GM21360 (cell line): ENCODE results near the gene TPST2.
A peak's percentile ranks its signal among the peaks of the same experiment; 100 is the strongest.
"Not testable (repeated sequence)": the region's sequence is repeated elsewhere in the genome, so short reads cannot be mapped to it uniquely, and the experiment has no call there.

ENCODE experiments used
- ATAC-seq: cut with Tn5 transposase; IDR thresholded peaks from one replicate; pipeline ENCODE4 v1.9.1; 2021; ENCODE audit warnings: mild to moderate bottlenecking, moderate library complexity; ENCODE audit not compliant: unreplicated experiment

The TPST2 gene

DNA sequence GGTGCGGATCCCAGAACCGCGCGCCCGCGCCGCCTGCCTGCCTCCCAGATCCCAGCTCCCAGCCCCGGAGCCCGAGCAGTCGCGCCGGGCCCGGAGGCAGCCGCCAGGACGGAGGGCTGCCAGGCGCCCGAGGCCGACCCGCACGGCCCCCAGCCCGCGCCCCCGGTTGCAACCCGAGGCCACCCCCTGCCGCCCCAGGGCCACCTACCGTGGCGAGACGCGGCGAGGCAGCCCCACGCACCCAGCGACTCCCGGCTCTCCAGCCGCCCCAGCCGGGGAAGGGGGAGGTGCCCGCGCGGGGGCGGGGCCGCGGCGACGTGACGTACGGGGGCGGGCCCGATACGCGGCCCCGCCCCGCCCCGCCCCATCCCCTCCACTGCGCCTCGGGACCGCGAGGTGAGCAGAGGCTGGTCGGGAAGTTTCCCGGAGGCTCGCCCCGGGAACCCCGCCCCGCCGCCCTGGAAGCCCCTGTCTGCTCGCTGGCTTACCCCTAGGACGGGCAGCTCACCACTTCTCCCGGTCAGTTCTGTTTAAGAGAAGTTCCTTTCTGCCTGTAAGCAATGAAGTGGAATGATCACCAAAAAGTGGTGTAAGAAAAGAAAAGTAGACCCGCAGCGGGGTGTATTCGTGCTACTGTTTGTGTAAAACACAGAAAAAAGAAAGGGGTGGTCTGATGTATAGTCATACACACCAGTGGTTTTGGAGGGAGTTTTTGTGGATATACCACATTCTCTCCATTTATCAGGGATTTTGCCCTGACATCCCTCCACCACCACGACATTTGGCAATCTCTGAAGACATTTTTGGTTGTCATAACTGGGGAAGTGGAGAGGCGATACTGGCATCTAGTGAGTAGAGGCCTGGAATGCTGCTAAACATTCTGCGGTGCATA is at the start of gene TPST2:
TPST2 (minus strand) TSS at position 288 of the 892 bp plus-strand sequence. CDS start 48,502 bp downstream, outside the sequence.
- peak; percentile 53 for ATAC-seq

DNA sequence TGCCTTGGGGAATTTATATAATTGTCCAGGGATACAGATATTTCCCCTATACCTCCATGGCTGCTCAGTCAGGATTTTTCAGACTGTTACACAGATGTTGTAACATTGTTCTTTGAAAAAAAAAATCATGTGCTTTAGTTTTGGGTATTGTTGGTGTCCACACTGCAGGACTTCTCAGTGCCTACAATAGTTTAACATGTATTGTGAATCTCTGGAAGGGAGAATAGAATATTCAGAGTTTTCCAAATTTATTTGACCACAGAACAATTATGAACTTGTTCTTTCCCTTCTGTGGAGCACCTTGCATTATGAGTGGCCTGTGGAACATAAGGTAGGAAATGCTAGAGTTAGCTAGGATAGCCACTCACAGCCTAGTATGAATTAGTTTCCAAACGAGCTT is 46.4 kb upstream of the TPST2 start:
- ATAC-seq: no peak

DNA sequence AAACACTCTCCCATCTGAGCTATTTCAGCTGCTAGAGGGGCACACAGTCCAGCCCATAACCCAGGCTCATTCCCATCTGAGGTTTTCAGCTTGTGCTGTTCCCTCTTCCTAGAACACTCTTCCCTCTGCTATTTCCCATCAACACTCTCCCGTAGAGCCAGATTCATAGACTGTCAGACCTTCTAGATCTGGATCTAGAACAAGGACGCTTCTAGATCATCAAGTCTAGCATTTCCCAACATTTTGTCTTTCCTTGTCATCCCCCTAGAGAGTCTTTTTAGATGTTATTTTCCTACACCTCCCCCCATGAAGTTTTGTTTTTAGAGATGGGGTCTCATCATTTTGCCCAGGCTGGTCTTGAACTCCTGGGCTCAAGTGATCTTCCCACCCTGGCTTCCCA is 45.2 kb upstream of the TPST2 start:
- ATAC-seq: no peak

DNA sequence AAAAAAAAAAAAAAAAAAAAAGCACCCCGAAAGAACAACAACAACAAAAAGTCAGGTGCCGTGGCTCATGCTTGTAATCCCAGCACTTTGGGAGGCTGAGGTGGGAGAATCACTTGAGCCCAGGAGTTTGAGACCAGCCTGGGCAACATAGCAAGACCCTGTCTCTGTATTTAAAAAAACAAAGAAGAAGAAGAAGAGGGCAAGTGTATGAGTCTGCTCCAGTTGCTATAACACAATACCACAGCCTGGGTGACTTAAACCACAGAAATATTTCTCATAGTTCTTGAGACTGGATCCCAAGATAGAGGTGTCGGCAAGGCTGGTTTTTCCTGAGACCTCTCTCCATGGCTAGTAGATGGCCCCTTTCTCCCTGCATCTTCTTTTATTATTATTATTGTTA is 44.3 kb upstream of the TPST2 start:
- no peak for ATAC-seq

DNA sequence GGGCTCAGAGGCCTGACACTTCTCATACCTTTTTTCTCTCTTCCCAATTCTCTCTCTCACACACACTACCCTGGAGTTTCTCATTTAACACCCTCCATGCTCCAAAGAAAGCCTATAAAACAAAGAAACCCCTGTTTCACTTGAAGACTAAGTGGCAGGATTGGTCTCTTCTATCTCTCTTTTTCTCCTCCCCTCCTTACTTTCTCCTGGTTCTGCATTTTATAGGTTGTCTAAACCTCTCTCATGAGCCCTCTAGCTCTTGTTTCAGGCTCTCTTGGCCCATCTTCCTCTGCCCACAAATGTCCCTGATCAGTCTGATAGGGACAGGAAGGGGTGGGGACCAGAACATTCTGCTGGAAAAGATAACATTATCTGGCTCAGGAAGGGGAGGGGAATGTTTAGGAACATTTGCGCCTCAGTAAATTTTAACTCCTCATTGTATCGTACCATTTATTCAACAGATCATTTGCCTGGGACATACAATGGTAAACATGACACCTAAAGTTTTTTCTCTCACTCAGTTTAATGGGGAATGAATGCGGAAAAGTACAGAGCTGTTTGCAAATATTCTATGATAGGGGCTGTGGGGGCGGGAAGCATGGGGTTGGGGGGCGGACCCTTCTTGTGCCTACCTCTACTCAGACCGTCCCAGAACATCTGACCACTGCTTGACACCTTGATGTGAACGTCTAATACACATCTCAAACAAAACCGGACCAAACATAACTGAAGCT is 42.7 kb upstream of the TPST2 start:
- no peak for ATAC-seq

DNA sequence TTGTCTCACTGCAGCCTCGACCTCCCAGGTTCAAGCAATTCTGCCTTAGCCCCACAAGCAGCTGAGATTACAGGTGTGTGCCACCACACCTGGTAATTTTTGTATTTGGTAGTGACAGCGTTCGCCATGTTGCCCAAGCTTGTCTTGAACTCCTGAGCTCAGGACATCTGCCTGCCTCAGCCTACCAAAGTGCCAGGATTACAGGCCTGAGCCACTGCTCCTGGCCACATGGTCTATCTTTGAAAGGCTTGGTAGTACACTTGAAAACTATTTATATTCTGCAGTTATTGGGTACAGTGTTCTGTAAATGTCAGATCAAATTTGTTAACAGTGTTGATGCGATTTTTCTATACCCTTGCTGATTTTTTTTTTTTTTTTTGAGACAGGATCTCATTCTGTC is 41.4 kb upstream of the TPST2 start:
- no peak for ATAC-seq

DNA sequence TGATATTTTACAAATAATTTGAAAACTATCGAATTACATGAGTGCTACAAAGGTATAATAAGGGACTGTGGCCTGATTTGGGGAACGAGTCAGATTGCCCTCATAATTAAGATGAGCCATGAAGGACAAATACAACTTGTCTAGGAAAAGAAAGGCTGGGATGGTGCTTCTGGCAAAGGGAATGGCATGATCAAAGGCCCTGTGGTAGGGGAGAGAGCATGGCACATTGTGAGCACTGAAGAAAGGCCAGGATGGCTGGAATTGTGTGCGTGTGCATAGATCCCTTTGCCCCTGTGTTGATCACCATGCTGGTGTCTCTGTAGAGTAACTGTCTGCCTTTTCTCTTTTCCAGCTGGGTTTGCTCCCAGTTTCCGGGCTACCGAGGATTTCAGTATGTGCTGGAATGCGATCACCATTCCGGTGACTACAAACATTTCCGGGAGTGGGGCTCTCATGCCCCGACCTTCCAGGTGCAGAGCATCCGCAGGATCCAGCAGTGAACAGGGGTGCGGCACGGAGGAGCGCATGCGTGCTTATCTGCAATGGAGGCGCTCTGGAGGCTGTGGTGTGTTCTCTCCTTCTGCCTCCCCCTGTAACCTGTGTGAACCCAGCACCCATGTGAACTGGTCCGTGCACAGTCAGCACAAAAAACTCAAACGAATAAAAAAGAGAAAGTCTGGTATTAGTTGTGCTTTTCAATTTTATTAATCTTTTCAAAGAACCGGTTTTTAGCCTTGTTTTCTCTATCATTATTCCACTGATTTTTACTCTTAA is 40.2 kb upstream of the TPST2 start:
- no peak for ATAC-seq

DNA sequence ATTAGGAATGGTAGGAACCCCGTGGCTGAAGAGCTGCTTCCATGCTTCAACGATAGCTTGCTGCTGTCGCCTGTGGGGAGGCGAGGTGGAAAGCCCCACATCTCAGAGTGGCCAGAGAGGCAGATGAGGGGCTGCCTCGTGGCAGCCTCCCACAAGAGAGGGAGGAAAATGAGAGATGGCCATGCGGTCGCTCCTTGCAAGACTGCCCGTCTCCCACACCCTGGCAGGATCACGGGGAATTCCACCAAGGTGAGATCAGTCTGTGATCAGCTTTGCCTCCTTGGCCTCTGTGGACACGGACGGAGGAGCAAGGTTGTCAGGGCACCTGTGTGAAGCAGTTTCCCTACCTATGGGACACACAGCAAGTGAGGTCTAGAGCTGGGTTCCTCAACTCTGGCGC is 34.9 kb upstream of the TPST2 start:
- ATAC-seq: no peak

DNA sequence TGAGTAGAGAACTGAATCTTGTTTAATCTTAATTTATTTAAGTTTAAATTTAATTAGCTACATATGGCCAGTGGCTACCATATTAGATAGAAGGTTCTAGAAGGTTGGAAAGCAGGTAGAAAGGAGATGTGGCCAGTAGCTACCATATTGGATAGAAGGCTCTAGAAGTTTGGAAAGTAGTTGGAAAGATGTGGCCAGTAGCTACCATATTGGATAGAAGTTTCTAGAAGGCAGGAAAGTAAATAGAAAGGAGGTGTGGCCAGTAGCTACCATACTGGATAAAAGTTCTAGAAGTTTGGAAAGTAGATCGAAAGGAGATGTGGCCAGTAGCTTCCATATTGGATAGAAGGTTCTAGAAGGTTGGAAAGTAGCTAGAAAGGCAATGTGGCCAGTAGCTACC is 34.1 kb upstream of the TPST2 start:
- ATAC-seq: no peak

DNA sequence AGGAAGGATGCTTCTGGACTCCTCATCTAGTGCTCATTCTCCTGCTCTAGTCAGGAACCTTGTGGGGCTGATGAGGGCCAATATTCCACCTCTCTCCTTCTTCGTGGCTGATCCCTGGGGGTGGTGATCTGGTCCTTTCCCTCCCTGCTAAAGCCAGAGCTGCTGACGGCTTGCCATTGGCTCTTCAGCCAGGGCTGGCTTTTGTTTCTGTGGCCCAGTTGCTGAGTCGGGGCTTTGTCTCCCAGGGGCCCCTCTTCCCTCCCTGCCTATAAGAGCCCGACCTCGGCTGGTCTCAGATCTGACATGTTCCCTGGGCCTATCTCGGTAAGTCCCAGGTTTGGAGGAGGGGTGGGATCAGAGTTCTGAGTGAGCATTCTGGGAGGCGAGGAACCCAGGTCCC is 31.7 kb upstream of the TPST2 start, which contains the start of gene CRYBA4:
CRYBA4 (plus strand) TSS at position 301 of the 400 bp plus-strand sequence. CDS start 634 bp downstream, outside the sequence.
- ATAC-seq: no peak

DNA sequence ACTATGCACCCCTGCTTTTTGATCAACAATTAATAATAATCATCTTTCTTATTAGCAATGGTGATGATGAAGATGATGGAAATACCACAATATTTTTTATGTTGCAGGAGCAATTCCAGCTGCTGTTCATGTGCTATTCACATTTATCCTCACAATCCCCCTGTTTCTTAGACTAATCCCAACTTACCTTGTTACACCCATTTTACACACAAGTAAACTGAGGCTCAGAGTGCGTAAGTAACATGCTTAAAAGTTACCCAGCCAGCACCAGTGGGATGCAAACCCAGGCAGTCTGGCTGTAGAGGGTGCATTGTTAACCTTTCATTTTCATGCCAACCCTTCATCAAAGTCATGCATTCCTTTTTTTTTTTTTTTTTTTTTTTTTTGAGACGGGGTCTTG is 30.3 kb upstream of the TPST2 start:
- ATAC-seq: no peak

DNA sequence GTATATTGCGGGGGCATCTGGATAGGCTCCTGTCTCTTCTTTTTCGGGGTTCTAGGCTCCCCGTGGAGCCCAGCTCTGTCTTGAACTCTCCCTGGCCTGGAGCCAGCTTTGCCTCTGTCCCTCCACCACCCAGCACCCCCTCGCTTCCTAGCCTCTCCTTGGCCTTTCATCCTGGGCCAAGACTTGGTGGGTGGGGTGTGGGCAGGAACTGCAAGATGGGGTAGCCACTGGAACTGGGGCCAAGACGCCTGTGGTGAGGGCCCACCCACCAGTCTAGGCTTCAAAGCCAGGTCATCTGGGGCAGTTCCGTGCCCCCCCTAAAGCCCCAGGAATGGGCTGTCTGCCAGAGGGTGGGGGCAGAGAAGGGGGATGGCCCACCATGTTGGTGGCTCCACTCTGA is 29.6 kb upstream of the TPST2 start:
- no peak for ATAC-seq

DNA sequence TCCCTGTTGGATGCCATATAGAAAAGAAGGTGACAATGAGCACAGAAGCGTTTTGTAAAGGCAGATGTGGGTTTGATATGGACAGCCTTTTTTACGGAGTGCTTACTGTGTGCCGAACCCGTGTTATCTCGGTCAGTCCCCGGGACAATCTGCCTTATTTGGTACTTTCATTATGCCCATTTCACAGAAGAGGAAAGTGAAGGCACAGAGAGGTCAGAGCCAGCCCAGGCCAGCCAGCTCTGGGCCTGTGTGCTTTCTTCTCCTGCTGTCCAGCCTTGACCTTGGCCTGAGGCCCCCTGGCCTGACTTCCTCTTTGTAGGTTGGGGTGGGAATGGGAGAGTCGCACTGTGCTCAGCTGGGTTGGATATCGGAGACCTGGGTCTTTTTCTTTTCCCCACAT is 28.5 kb upstream of the TPST2 start:
- no peak for ATAC-seq

DNA sequence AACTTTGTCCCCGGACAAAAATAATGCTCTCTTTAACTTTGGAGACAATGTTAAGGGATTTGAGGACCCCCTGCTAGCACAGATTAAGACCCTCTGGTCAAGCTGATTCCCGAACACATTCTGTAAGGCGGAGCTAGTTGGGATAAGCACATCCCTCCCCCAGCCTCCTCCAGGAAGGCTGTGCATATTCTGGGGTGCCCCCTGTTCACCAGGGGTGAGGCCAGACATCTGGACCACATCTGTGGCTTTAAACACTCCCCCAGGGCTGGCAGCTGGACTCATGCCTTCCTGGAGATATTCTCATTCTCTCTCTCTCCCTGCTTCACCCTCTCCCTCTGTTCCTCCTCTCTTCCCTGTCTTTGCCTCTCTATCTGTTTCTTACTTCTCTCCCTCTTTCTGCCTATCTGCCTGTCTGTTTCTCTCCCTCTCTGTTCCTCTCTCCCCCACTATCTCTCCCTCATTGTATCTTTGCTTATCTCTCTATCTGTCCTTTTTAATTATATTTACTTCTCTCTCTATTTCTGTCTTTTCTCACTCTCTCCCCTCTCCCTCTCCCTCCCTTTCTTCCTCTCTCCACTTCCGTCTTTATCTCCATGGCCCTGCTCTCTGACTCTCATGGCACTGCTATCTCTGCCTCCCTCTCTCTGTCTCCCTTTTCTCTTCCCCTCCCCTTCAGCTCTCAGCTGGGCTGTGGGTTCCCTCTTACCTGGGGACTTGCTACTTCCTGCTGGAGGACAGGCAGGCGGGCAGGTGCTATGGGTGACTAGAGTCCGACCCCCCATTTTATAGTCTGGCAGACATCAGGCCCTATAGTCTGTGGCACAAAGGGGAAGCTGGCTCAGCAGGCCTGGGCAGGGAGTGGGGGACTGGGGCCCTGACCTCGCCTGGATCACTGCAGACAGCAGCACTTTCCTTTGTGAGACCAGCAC is 27.6 kb upstream of the TPST2 start, which contains the start of gene CRYBB1:
CRYBB1 (minus strand) TSS at position 757 of the 929 bp plus-strand sequence. CDS start 1,708 bp downstream, outside the sequence.
- no peak for ATAC-seq

DNA sequence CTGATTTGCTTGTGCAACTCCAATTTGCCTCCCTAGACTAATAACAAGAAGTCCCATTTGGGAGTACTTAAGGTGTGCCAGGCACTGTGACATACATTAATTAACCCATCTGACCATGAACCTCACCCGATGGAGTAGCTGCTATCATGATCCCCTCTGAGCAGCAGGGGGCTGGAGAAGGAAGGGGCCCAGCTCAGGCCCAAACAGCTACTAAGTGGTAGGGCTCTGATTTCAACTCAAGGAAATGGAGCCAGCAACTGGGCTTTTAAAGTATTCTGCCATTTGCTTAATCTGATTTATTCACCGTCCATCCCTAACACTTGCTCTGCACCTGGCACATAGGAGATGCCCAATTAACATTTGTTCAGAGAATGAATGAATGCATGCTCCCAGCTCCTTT is 26.7 kb upstream of the TPST2 start:
- no peak for ATAC-seq

DNA sequence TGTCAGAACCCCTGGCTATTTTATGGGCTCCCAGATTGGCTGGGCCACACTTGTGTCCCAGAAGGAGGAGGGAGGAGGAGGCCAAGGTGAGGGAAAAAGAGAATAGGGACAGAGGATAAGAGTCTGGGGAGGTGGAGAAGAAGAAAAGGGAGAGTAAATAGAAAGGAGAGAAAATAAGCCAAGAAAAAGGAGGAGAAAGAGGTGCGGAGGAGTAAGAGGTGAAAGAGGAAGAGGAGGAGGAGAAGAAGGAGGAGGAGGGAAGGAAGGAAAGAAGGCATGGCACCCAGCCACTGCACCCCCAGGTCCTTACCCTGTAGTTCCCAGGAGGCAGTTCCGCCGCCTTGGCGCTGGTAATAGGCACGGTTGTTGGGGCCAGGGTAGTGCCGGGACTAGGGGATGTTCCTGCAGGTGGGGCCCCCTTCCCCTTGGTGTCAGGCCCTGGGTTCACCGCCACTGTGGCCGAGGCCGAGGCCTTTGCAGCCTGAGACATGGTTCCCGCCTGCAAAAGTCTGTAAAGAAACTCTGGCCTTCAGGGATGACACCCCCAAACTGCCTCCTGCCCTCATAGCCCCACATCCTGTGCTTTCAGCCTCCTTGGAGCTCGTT is 26.0 kb upstream of the TPST2 start:
- no peak for ATAC-seq

DNA sequence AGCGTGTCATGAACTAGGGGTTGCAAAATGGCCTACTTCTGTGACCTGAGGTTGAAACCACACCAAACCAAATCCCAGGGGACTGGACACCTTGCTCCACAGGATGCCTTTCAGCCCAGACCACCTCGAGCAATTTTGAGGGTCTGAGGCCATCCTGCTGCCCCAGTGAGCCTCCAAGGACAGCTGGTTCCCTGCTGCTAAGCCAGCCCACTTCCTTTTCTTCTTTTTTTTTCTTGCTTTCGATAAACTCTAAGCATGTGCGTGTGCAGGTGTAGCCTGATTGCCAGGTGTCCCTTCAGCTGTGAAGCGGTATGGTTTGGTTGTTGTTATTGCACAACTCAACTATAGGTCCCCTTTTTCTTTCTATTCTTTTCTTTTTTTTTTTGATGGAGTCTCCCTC is 25.2 kb upstream of the TPST2 start:
- ATAC-seq: no peak

DNA sequence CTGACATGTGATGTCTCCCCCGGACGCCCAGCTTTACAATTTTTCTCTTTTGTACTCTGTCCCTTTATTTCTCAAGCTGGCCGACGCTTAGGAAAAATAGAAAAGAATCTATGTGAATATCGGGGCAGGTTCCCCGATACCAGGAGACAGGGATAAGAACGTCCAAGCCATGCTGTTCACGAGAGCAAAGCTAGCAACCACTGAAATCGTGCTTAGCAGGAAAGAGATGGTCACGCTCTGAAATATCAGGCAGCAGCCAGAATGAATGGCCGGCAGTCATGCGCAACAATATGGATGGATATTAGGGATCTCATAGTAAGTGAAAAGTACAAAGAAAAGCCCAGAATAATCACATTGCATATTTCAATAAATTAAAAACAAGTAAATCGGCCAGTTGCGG is 24.4 kb upstream of the TPST2 start:
- ATAC-seq: no peak

DNA sequence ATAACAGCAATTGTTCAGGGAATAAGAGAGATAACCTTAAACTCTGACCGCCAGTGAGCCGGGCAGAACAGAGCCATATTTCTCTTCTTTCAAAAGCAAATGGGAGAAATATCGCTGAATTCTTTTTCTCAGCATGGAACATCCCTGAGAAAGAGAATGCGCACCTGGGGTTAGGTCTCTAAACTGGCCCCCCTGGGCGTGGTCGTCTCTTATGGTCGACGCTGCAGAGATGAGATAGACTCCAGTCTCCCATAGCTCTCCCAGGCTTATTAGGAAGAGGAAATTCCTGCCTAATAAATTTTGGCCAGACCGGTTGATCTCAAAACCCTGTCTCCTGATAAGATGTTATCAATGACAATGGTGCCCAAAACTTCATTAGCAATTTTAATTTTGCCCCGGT is 23.8 kb upstream of the TPST2 start:
- not testable (repeated sequence) for ATAC-seq

DNA sequence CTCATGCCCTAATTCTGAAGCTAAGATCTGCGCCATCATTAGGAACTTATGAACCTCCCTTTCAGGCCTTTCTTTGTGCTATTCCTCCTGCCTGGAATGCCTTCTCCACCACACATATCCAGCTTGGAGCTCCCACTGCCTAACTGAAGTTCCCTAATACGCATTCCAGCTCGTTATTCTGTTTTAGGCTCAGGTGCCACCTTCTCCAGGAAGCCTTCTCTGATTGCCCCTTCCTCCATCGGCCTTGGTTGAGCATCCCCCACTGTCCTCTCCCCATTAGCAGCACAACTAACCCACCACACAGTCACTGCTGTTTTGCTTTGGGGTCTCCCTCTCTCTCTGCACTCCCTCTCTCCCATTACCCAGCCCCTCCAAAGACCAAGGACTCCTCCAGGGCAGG is 22.7 kb upstream of the TPST2 start:
- ATAC-seq: no peak
